Adipose tissue (tissue), 3 donors: ENCODE results near the gene TINCR. TPM values are rescaled to one million over a fixed set of nuclear protein-coding genes. Genes with fewer than 3 reads are reported as not detected.

ENCODE experiments used
- H3K27ac ChIP-seq: one replicate; pipeline ENCODE4 v1.5.1; 2013; ENCODE audit warnings: low read depth, low read length
- WGBS, 3 donors: extraction: QIAGEN DNeasy Blood & Tissue Kit; methylation state at CpG; one replicate each; pipeline ENCODE4 v1.1.7; 2013; 5-methylcytosine and 5-hydroxymethylcytosine counted together
- polyA plus RNA-seq, 3 donors: library from polyadenylated mRNA; stranded (reverse); fragments of 200-250 nt; gene quantifications; one replicate each; pipeline ENCODE4 v1.2.3, GENCODE V29; 2013
- donor health status: healthy with polysubstance abuse.
- donor health status: Bipolar disorder and iron deficiency.
- donor health status: healthy.

Gene TINCR
- polyA plus RNA-seq, 3 donors: 0.23 to 2.6 (median 0.36) TPM

GRCh38 chr19:5534787-5535586, 32.8 kb downstream of the TINCR start:
- no peak overlapping the region for H3K27ac ChIP-seq
- WGBS, 3 donors: 80 to 89% (median 80%) methylated on average over 9 of the region's 9 CpGs

GRCh38 chr19:5533257-5533656, 34.5 kb downstream of the TINCR start:
- WGBS, 3 donors: 91 to 94% (median 94%) methylated on average over 3 of the region's 3 CpGs
- no peak overlapping the region for H3K27ac ChIP-seq

- no peak overlapping the region for H3K27ac ChIP-seq
- WGBS, 3 donors: 82 to 86% (median 84%) methylated on average over 11 of the region's 11 CpGs
Observed at GRCh38 chr19:5530701-5531100, 37.1 kb downstream of the TINCR start.

GRCh38 chr19:5526691-5527090, 41.1 kb downstream of the TINCR start:
- H3K27ac ChIP-seq: no peak overlapping the region
- 79 to 82% (median 82%) methylated on average over 6 of the region's 6 CpGs for WGBS, 3 donors

GRCh38 chr19:5524081-5524480, 43.7 kb downstream of the TINCR start:
- 55 to 67% (median 59%) methylated on average over 6 of the region's 6 CpGs for WGBS, 3 donors
- no peak overlapping the region for H3K27ac ChIP-seq

GRCh38 chr19:5522106-5522505, 45.6 kb downstream of the TINCR start:
- no peak overlapping the region for H3K27ac ChIP-seq
- WGBS, 3 donors: 47 to 62% (median 58%) methylated on average over 11 of the region's 11 CpGs

GRCh38 chr19:5520501-5520900, 47.3 kb downstream of the TINCR start:
- H3K27ac ChIP-seq: no peak overlapping the region
- 90 to 94% (median 93%) methylated on average over 4 of the region's 4 CpGs for whole genome bisulfite sequencing, 3 donors

GRCh38 chr19:5519076-5519475, 48.7 kb downstream of the TINCR start:
- no peak overlapping the region for H3K27ac ChIP-seq
- WGBS, 3 donors: 47 to 67% (median 64%) methylated on average over 4 of the region's 4 CpGs

GRCh38 chr19:5515737-5516136, 52.0 kb downstream of the TINCR start:
- 74 to 78% (median 76%) methylated on average over 5 of the region's 5 CpGs for WGBS, 3 donors
- no peak overlapping the region for H3K27ac ChIP-seq

- 67 to 69% (median 67%) methylated on average over 3 of the region's 3 CpGs for WGBS, 3 donors
Observed at GRCh38 chr19:5514001-5514400, 53.8 kb downstream of the TINCR start.

GRCh38 chr19:5512715-5513114, 55.0 kb downstream of the TINCR start:
- WGBS, 3 donors: 70 to 76% (median 71%) methylated on average over 23 of the region's 23 CpGs
- no peak overlapping the region for H3K27ac ChIP-seq

More at GRCh38 chr19:5514001-5514400, 53.8 kb downstream of the TINCR start:
- no peak overlapping the region for H3K27ac ChIP-seq

Other genes with a start within 250 kb of the TINCR start
- gene PTPRS, start 227.1 kb downstream of the TINCR start, polyA plus RNA-seq: 100 to 1,000 TPM in 1 of 3 donors, 10 to 100 TPM in 2; 16.4 to 106 (median 28.5) TPM
- not detected for gene ZNRF4, start 112.5 kb downstream of the TINCR start, polyA plus RNA-seq
- 10 to 100 TPM; 35.0 to 48.0 (median 35.4) TPM for gene SAFB2, start 54.8 kb upstream of the TINCR start, polyA plus RNA-seq
- gene SAFB, start 55.1 kb upstream of the TINCR start, polyA plus RNA-seq: 10 to 100 TPM; 34.3 to 49.7 (median 46.9) TPM
- gene MICOS13, start 112.6 kb upstream of the TINCR start, polyA plus RNA-seq: 100 to 1,000 TPM in 1 of 3 donors, 10 to 100 TPM in 2; 53.6 to 120 (median 96.2) TPM
- gene HSD11B1L, start 113.1 kb upstream of the TINCR start, polyA plus RNA-seq: 1 to 10 TPM; 5.4 to 7.5 (median 6.5) TPM
- gene RPL36, start 122.3 kb upstream of the TINCR start, polyA plus RNA-seq: 1,000 to 10,000 TPM; 1,118 to 1,631 (median 1,215) TPM
- gene LONP1, start 152.2 kb upstream of the TINCR start, polyA plus RNA-seq: 10 to 100 TPM; 40.7 to 67.1 (median 45.2) TPM
- gene CATSPERD, start 152.7 kb upstream of the TINCR start, polyA plus RNA-seq: not detected
- 1 to 10 TPM in 2 of 3 donors, under 1 TPM in 1; 0.79 to 2.7 (median 2.1) TPM for gene PRR22, start 216.8 kb upstream of the TINCR start, polyA plus RNA-seq
- 10 to 100 TPM; 16.0 to 44.0 (median 29.3) TPM for gene DUS3L, start 223.2 kb upstream of the TINCR start, polyA plus RNA-seq
- 10 to 100 TPM in 1 of 3 donors, under 1 TPM in 2; 0.22 to 10.4 (median 0.67) TPM for gene NRTN, start 237.1 kb upstream of the TINCR start, polyA plus RNA-seq